Neural cell (in vitro differentiated cells): ENCODE data around the gene LBHD1. TPM values are rescaled to one million over a fixed set of nuclear protein-coding genes. Genes with fewer than 3 reads are reported as not detected.
A peak's percentile ranks its signal among the peaks of the same experiment; 100 is the strongest.

Experiments
- H2AFZ ChIP-seq: fragments of 200-600, 300-800 bp; sonication (generic), shearing (Covaris generic); 2 replicates; pipeline ENCODE4 v1.6.0; 2014; ENCODE audit warnings: low read depth, mild to moderate bottlenecking, antibody characterized with exemption, low read length, moderate library complexity
- H3F3A ChIP-seq: fragments of 200-600 bp; shearing (Covaris generic); 2 replicates; pipeline ENCODE4 v1.6.1; 2016; ENCODE audit warnings: mild to moderate bottlenecking, moderate library complexity, mixed read lengths, antibody characterized with exemption, low read length; ENCODE audit not compliant: insufficient read depth, poor library complexity, severe bottlenecking
- H3K27ac ChIP-seq: fragments of 200-600, 300-800 bp; sonication (generic), shearing (Covaris generic); 2 replicates; pipeline ENCODE4 v1.5.1; 2014; ENCODE audit warnings: mild to moderate bottlenecking, low read length, moderate library complexity
- H3K27me3 ChIP-seq: fragments of 300-800, 200-600 bp; sonication (generic), shearing (Covaris generic); 2 replicates; pipeline ENCODE4 v1.6.0; 2014; ENCODE audit warnings: mild to moderate bottlenecking, low read depth, low read length, moderate library complexity; ENCODE audit not compliant: insufficient read depth
- H3K36me3 ChIP-seq: fragments of 300-800, 200-600 bp; sonication (generic), shearing (Covaris generic); 2 replicates; pipeline ENCODE4 v1.5.1; 2014; ENCODE audit warnings: mild to moderate bottlenecking, antibody characterized with exemption, low read length, moderate library complexity; ENCODE audit not compliant: insufficient read depth
- H3K4me2 ChIP-seq: fragments of 300-800, 200-600 bp; sonication (generic), shearing (Covaris generic); 2 replicates; pipeline ENCODE4 v1.6.0; 2014; ENCODE audit warnings: mild to moderate bottlenecking, low read length
- H3K4me3 ChIP-seq: fragments of 300-800, 200-600 bp; sonication (generic), shearing (Covaris generic); 2 replicates; pipeline ENCODE4 v1.5.1; 2014; ENCODE audit warnings: mild to moderate bottlenecking, low read length, moderate library complexity
- H3K79me2 ChIP-seq: fragments of 200-600 bp; shearing (Covaris generic); replicated peaks from 2 replicates; pipeline ENCODE4 v1.6.0; 2014; ENCODE audit warnings: mild to moderate bottlenecking, low read length, moderate library complexity; ENCODE audit not compliant: insufficient read depth
- H3K9ac ChIP-seq: fragments of 300-800, 200-600 bp; sonication (generic), shearing (Covaris generic); 2 replicates; pipeline ENCODE4 v1.6.1; 2016; ENCODE audit warnings: mild to moderate bottlenecking, low read length, mixed read lengths
- H3K9me2 ChIP-seq: fragments of 200-600 bp; shearing (Covaris generic); 2 replicates; pipeline ENCODE4 v1.6.1; 2016; ENCODE audit warnings: mild to moderate bottlenecking, low read length, mixed read lengths; ENCODE audit not compliant: insufficient read depth
- H3K9me3 ChIP-seq: fragments of 200-600, 300-800 bp; sonication (generic), shearing (Covaris generic); 2 replicates; pipeline ENCODE4 v1.6.1; 2016; ENCODE audit warnings: mild to moderate bottlenecking, mixed run types, low read length, moderate library complexity, mixed read lengths
- H4K20me1 ChIP-seq: fragments of 200-600 bp; shearing (Covaris generic); 2 replicates; pipeline ENCODE4 v1.6.1; 2016; ENCODE audit warnings: mild to moderate bottlenecking, mixed run types; ENCODE audit not compliant: insufficient read depth
- EP300 ChIP-seq: fragments of 450-650 bp; conservative IDR thresholded peaks from 2 replicates; pipeline ENCODE4 v1.6.1; 2014; ENCODE audit warnings: antibody characterized with exemption, mild to moderate bottlenecking, moderate library complexity; ENCODE audit not compliant: poor library complexity, severe bottlenecking
- EZH2 ChIP-seq: fragments of 200-600, 300-800 bp; shearing (Covaris generic), sonication (generic); IDR thresholded peaks from 2 replicates; pipeline ENCODE4 v1.6.1; 2014; ENCODE audit warnings: antibody characterized with exemption, low read length, borderline replicate concordance, mild to moderate bottlenecking; ENCODE audit not compliant: insufficient read depth, poor library complexity, severe bottlenecking
- MXI1 ChIP-seq: fragments of 450-650 bp; conservative IDR thresholded peaks from 2 replicates; pipeline ENCODE4 v1.6.1; 2014; ENCODE audit warnings: antibody characterized with exemption, mild to moderate bottlenecking; ENCODE audit not compliant: poor library complexity, severe bottlenecking
- POLR2AphosphoS5 ChIP-seq: IDR thresholded peaks from 2 replicates; pipeline ENCODE4 v1.6.1; 2012
- RAD21 ChIP-seq: fragments of 450-650 bp; conservative IDR thresholded peaks from 2 replicates; pipeline ENCODE4 v1.6.1; 2014; ENCODE audit warnings: antibody characterized with exemption, mild to moderate bottlenecking, moderate library complexity
- SMC3 ChIP-seq: fragments of 450-650 bp; conservative IDR thresholded peaks from 2 replicates; pipeline ENCODE4 v1.6.1; 2014; ENCODE audit warnings: antibody characterized with exemption, mild to moderate bottlenecking, moderate library complexity; ENCODE audit not compliant: poor library complexity
- TAF1 ChIP-seq: IDR thresholded peaks from 2 replicates; pipeline ENCODE4 v1.6.1; 2012; ENCODE audit warnings: low read depth
- polyA plus RNA-seq: library from polyadenylated mRNA; depleted of rRNA; stranded (reverse); fragments of >200 nt; gene quantifications from 2 replicates; pipeline ENCODE4 v1.2.3, GENCODE V29; 2014
- TF ChIP-seq, protein P1 (sequence below): IDR thresholded peaks from 2 replicates; pipeline ENCODE4 v1.6.1; 2012; ENCODE audit warnings: borderline replicate concordance
- TF ChIP-seq, protein P2 (sequence below): fragments of 450-650 bp; IDR thresholded peaks from 2 replicates; pipeline ENCODE4 v1.5.1; 2014; ENCODE audit warnings: antibody characterized with exemption, mild to moderate bottlenecking, moderate library complexity; ENCODE audit not compliant: poor library complexity, severe bottlenecking

The LBHD1 gene
- polyA plus RNA-seq, 1 donor from 2014 or later, result 10.6 TPM

DNA sequence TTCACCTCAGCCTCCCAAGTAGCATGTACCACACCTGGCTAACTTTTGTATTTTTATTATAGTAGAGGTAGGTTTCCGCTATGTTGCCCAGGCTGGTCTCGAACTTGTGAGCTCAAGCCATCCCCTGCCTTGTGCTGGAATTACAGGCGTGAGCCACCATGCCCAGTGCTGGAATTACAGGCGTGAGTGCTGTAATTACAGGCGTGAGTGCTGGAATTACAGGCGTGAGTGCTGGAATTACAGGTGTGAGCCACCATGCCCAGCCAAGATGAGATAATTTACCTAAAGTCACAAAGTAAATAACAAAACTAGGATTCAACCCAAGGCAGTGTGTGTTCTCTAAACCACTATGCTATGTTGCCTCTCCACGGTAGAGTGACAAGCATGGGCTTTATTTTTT lies 10.5 kb upstream of the LBHD1 start:
- no peaks in the 10 kb centered on the region for H3F3A ChIP-seq
- H3K27me3 ChIP-seq, result no peaks in the 10 kb centered on the region
- no peaks in the 10 kb centered on the region for H4K20me1 ChIP-seq
- no peak overlapping the region for H3K4me3 ChIP-seq
- H3K9me3 ChIP-seq, result no peaks in the 10 kb centered on the region
- no peak overlapping the region for H3K4me2 ChIP-seq
- no peak overlapping the region for H3K9ac ChIP-seq
- TF ChIP-seq, protein P1, sequence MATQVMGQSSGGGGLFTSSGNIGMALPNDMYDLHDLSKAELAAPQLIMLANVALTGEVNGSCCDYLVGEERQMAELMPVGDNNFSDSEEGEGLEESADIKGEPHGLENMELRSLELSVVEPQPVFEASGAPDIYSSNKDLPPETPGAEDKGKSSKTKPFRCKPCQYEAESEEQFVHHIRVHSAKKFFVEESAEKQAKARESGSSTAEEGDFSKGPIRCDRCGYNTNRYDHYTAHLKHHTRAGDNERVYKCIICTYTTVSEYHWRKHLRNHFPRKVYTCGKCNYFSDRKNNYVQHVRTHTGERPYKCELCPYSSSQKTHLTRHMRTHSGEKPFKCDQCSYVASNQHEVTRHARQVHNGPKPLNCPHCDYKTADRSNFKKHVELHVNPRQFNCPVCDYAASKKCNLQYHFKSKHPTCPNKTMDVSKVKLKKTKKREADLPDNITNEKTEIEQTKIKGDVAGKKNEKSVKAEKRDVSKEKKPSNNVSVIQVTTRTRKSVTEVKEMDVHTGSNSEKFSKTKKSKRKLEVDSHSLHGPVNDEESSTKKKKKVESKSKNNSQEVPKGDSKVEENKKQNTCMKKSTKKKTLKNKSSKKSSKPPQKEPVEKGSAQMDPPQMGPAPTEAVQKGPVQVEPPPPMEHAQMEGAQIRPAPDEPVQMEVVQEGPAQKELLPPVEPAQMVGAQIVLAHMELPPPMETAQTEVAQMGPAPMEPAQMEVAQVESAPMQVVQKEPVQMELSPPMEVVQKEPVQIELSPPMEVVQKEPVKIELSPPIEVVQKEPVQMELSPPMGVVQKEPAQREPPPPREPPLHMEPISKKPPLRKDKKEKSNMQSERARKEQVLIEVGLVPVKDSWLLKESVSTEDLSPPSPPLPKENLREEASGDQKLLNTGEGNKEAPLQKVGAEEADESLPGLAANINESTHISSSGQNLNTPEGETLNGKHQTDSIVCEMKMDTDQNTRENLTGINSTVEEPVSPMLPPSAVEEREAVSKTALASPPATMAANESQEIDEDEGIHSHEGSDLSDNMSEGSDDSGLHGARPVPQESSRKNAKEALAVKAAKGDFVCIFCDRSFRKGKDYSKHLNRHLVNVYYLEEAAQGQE, result no peak
- TF ChIP-seq SMC3 (no peak), RAD21 (no peak), EZH2 (no peak), TAF1 (no peak), EP300 (no peak), POLR2AphosphoS5 (no peak), MXI1 (no peak)
- TF ChIP-seq, protein P2, sequence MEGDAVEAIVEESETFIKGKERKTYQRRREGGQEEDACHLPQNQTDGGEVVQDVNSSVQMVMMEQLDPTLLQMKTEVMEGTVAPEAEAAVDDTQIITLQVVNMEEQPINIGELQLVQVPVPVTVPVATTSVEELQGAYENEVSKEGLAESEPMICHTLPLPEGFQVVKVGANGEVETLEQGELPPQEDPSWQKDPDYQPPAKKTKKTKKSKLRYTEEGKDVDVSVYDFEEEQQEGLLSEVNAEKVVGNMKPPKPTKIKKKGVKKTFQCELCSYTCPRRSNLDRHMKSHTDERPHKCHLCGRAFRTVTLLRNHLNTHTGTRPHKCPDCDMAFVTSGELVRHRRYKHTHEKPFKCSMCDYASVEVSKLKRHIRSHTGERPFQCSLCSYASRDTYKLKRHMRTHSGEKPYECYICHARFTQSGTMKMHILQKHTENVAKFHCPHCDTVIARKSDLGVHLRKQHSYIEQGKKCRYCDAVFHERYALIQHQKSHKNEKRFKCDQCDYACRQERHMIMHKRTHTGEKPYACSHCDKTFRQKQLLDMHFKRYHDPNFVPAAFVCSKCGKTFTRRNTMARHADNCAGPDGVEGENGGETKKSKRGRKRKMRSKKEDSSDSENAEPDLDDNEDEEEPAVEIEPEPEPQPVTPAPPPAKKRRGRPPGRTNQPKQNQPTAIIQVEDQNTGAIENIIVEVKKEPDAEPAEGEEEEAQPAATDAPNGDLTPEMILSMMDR, result no peak
- no peaks in the 10 kb centered on the region for H3K36me3 ChIP-seq
- H3K9me2 ChIP-seq, result no peaks in the 10 kb centered on the region
- H3K27ac ChIP-seq, result no peak overlapping the region
- H3K79me2 ChIP-seq, result peaks cover 8% of the 10 kb centered on the region
- H2AFZ ChIP-seq, result no peak overlapping the region

DNA sequence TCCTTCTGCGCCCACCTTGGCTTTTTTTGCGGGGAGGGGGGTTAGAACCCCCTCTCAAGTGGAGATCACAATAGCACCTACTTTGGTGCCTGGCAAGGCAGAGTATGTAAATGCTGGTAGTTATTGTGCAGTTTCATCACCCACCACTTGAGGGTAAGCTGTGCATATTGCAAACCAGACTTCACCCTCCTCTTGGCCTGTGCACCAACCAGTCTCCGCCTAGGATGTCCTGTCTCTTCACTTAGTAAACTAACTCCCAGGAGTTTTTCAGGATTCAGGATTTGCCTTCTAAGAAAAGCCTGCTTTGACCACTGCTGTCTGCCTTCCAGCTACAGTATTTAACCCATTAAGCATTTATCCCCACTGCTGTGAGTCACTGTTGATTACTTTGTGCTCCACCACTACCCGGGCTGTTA lies 8.8 kb upstream of the LBHD1 start:
- TF ChIP-seq SMC3 (peak; percentile 33), EZH2 (no peak), RAD21 (peak; percentile 47)
- TF ChIP-seq, protein P2, result peak; percentile 57
- Histone ChIP-seq H3K27ac (no peak overlapping the region), H3F3A (no peaks in the 10 kb centered on the region), H3K79me2 (peaks cover 8% of the 10 kb centered on the region), H3K27me3 (no peaks in the 10 kb centered on the region), H2AFZ (no peak overlapping the region), H3K9ac (no peak overlapping the region), H3K36me3 (no peaks in the 10 kb centered on the region), H3K9me3 (no peaks in the 10 kb centered on the region), H3K4me2 (no peak overlapping the region), H3K4me3 (no peak overlapping the region), H3K9me2 (no peaks in the 10 kb centered on the region), H4K20me1 (no peaks in the 10 kb centered on the region)
